K562 (cell line): Measurements from ENCODE around the gene MAD1L1. TPM values are rescaled to one million over a fixed set of nuclear protein-coding genes. Genes with fewer than 3 reads are reported as not detected.
"Not testable (repeated sequence)": the region's sequence is repeated elsewhere in the genome, so short reads cannot be mapped to it uniquely, and the experiment has no call there.

Experiments used
- ATAC-seq: fragments of 200-7000 bp; cut with Tn5 transposase; 3 replicates; pipeline ENCODE4 v1.9.1; 2020; ENCODE audit warnings: moderate library complexity
- BruUV-seq: library from RNA; stranded (reverse); fragments of 400-500 nt; replicated peaks from 2 replicates; lab custom pipeline; 2021; lab: Mats Ljungman, UMichigan
- CTCF ChIA-PET: fragments of 300-600 bp; formaldehyde crosslinking; extraction: SDS; loops from one replicate; lab custom pipeline; 2021; ENCODE audit warnings: low intra/inter-chr PET ratio; lab: Yijun Ruan, JAX
- POLR2A ChIA-PET: fragments of 300-600, 350-650 bp; sonication (Branson Sonifier 250); formaldehyde crosslinking; extraction: SDS; loops from one replicate; lab custom pipeline; 2021; ENCODE audit warnings: antibody characterized with exemption, inconsistent platforms; lab: Yijun Ruan, JAX
- DNase-seq, 4 experiments: peaks; one replicate each; pipeline versions ENCODE4 v3.0.0 to v3.0.0-alpha.2; 2011 to 2018; ENCODE audit warnings: low spot score in 3 of 4, mixed read lengths in 3 of 4; ENCODE audit errors: extremely low read depth in 1 of 4
- FAIRE-seq: peaks from 2 replicates; lab custom pipeline; 2011; peaks lifted over from hg19 to GRCh38; lab: Jason Lieb, UNC
- H2AFZ ChIP-seq: 2 replicates; pipeline ENCODE4 v1.6.0; 2011; ENCODE audit warnings: low read depth, low read length, control low read depth, inconsistent platforms
- H3K27ac ChIP-seq: fragments of 200-600 bp; 3 replicates; pipeline ENCODE4 v1.8.0; 2011; ENCODE audit warnings: low read depth, mild to moderate bottlenecking, control low read depth, inconsistent platforms, low read length, moderate library complexity, mixed read lengths; ENCODE audit errors: extremely low read depth
- H3K27me3 ChIP-seq, 2 experiments: fragments of 300-600 bp in 1 of 2; 2 replicates in 1 of 2; 3 replicates in 1 of 2; pipeline versions ENCODE4 v1.6.0 to v1.8.0; 2011; ENCODE audit warnings: inconsistent platforms in 2 of 2, low read length in 2 of 2, mild to moderate bottlenecking in 1 of 2, mixed read lengths in 1 of 2, moderate library complexity in 1 of 2; ENCODE audit not compliant: control insufficient read depth in 2 of 2, insufficient read depth in 2 of 2
- H3K36me3 ChIP-seq: fragments of 300-600 bp; 3 replicates; pipeline ENCODE4 v1.8.0; 2011; ENCODE audit warnings: mild to moderate bottlenecking, low read length, inconsistent platforms; ENCODE audit not compliant: control insufficient read depth, insufficient read depth
- H3K4me1 ChIP-seq, 2 experiments: fragments of 200-600 bp in 1 of 2; replicated peaks in 1 of 2; 2 replicates in 1 of 2; 3 replicates in 1 of 2; pipeline versions ENCODE4 v1.5.1 to v1.8.0; 2011; ENCODE audit warnings: inconsistent platforms in 2 of 2, low read length in 2 of 2, mild to moderate bottlenecking in 1 of 2, mixed read lengths in 1 of 2, moderate library complexity in 1 of 2; ENCODE audit not compliant: control insufficient read depth in 2 of 2, insufficient read depth in 2 of 2
- H3K4me2 ChIP-seq: 2 replicates; pipeline ENCODE4 v1.6.1; 2011; ENCODE audit warnings: low read length, control low read depth, inconsistent platforms, mixed read lengths; ENCODE audit not compliant: insufficient read depth
- H3K4me3 ChIP-seq: fragments of 200-600 bp; sonication (generic), shearing (Covaris generic); 2 replicates; pipeline ENCODE4 v1.5.1; 2016; ENCODE audit warnings: control low read depth, inconsistent platforms
- H3K79me2 ChIP-seq: fragments of 200-600 bp; 3 replicates; pipeline ENCODE4 v1.8.0; 2011; ENCODE audit warnings: low read length, inconsistent platforms; ENCODE audit not compliant: control insufficient read depth, insufficient read depth
- H3K9ac ChIP-seq, 2 experiments: 2 replicates each; pipeline versions ENCODE4 v1.6.0 to v1.6.1; 2011; ENCODE audit warnings: low read depth in 2 of 2, low read length in 2 of 2, control low read depth in 1 of 2, inconsistent platforms in 1 of 2, mild to moderate bottlenecking in 1 of 2, mixed read lengths in 1 of 2; ENCODE audit not compliant: insufficient read depth in 1 of 2
- H3K9me1 ChIP-seq: one replicate; pipeline ENCODE4 v1.6.0; 2011; ENCODE audit warnings: inconsistent platforms, mild to moderate bottlenecking, low read length, moderate library complexity; ENCODE audit not compliant: control insufficient read depth, insufficient read depth
- H3K9me3 ChIP-seq: replicated peaks from 2 replicates; pipeline ENCODE4 v1.5.1; 2011; ENCODE audit warnings: low read depth, low read length, inconsistent platforms; ENCODE audit not compliant: control insufficient read depth, insufficient read depth
- H4K20me1 ChIP-seq: replicated peaks from 2 replicates; pipeline ENCODE4 v1.6.1; 2011; ENCODE audit warnings: low read length, inconsistent platforms, mixed read lengths; ENCODE audit not compliant: control insufficient read depth, insufficient read depth
- ATF1 ChIP-seq, 2 experiments: fragments of 450-650 bp in 1 of 2; IDR thresholded peaks; 2 replicates each; pipeline ENCODE4 v1.6.1; 2016; ENCODE audit warnings: missing compliant biosample characterization in 1 of 2, missing genetic modification characterization in 1 of 2
- FOXK2 ChIP-seq, 2 experiments: fragments of 450-650 bp; IDR thresholded peaks in 1 of 2; conservative IDR thresholded peaks in 1 of 2; 2 replicates each; pipeline ENCODE4 v1.6.1; 2016; ENCODE audit warnings: low read depth in 2 of 2, mild to moderate bottlenecking in 1 of 2
- SOX6 ChIP-seq: fragments of 450-650 bp; IDR thresholded peaks from 2 replicates; pipeline ENCODE4 v1.6.1; 2014; ENCODE audit warnings: mild to moderate bottlenecking
- TRIM24 ChIP-seq, 2 experiments: fragments of 450-650 bp; IDR thresholded peaks; 2 replicates each; pipeline ENCODE4 v1.6.1; 2016
- WGBS: fragments of 100-300 bp; shearing (Covaris generic); methylation state at CpG from one replicate; pipeline ENCODE4 v1.1.6; 2016; ENCODE audit warnings: low coverage, mixed read lengths; ENCODE audit not compliant: insufficient coverage; ENCODE audit errors: missing lambda C conversion rate; 5-methylcytosine and 5-hydroxymethylcytosine counted together
- in situ Hi-C: fragments of 300-500 bp; cut with MboI; formaldehyde crosslinking; loops from 4 replicates; pipeline ENCODE4 v1.15.0; 2018; ENCODE audit warnings: inconsistent platforms, mixed read lengths
- intact Hi-C: fragments of 100-400 bp; cut with micrococcal nuclease; formaldehyde crosslinking; loops from 2 replicates; pipeline ENCODE4 v1.14.2; 2022
- polyA plus RNA-seq, 8 experiments: library from polyadenylated mRNA; depleted of rRNA in 4 of 8; stranded (reverse) in 5 of 8; unstranded in 3 of 8; fragments of >200 nt; fragmentation: Nextera tagmentation in 2 of 8; fragmentation: Illumina TruSeq in 1 of 8; extraction: Ambion mirVana in 2 of 8; extraction: Trizol in 1 of 8; gene quantifications; 2 replicates each; pipeline versions ENCODE4 v1.2.1 to v1.2.3, GENCODE V29; 2011 to 2014; ENCODE audit warnings: inconsistent platforms in 1 of 8, missing spikeins in 1 of 8
- total RNA-seq, 7 experiments: library from RNA; depleted of rRNA in 6 of 7; stranded (reverse); fragments of >200 nt in 6 of 7; fragmentation: Illumina TruSeq in 2 of 7; extraction: Trizol in 2 of 7; gene quantifications; 2 replicates each; pipeline versions ENCODE4 v1.2.1 to v1.2.3, GENCODE V29; 2011 to 2021; ENCODE audit warnings: low replicate concordance in 1 of 7
- TF ChIP-seq, protein P1 (sequence below): sonication (generic); formaldehyde crosslinking; IDR thresholded peaks from 2 replicates; pipeline ENCODE4 v1.9.0; 2022; ENCODE audit warnings: mild to moderate bottlenecking, missing genetic modification reagents
- TF ChIP-seq, protein P2 (sequence below): fragments of 450-650 bp; IDR thresholded peaks from 2 replicates; pipeline ENCODE4 v1.6.1; 2016; ENCODE audit warnings: antibody characterized with exemption
- TF ChIP-seq, protein P3 (sequence below): sonication (generic); formaldehyde crosslinking; IDR thresholded peaks from 2 replicates; pipeline ENCODE4 v1.8.0; 2022; ENCODE audit warnings: missing genetic modification reagents, mild to moderate bottlenecking, moderate library complexity, borderline replicate concordance
- TF ChIP-seq, protein P4 (sequence below): fragments of 450-650 bp; IDR thresholded peaks from 2 replicates; pipeline ENCODE4 v1.6.1; 2016; ENCODE audit warnings: borderline replicate concordance

Gene MAD1L1
- total and polyA plus RNA-seq, 9 of the 15 experiments (the other 6 are each of a cell fraction or from before 2014, with no cell fraction given), result 1.7 to 89.7 (median 18.0) TPM

DNA sequence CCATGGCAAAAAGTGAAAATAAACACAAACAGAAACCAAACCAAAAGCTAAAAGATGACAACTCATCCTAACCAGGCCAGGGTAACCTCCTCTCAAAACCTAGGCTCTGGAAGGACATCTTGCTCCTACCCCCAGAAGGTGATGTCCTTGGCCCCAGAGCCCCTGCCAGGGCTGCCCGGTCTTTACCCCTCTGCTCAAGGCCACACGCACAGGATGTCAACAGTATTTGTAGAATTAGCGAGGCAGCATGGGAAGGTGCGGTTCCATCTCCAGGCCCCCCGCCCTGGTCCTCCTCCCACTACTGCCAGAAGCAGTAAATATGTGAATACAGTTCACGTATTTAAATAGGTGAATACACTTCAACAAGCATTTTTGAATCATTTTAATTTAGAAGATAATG, 356.1 kb downstream of the MAD1L1 start:
- H3K9me3 ChIP-seq, H3K27ac ChIP-seq, FAIRE-seq, in situ Hi-C loops, H3K4me2 ChIP-seq, H3K9ac ChIP-seq, intact Hi-C loops, H3K79me2 ChIP-seq, H2AFZ ChIP-seq, DNase-seq, POLR2A ChIA-PET, H3K4me3 ChIP-seq, H4K20me1 ChIP-seq, H3K27me3 ChIP-seq, H3K36me3 ChIP-seq, BruUV-seq, H3K9me1 ChIP-seq, CTCF ChIA-PET, ATAC-seq: not testable (repeated sequence)
- 98% methylated on average over 6 of the region's 6 CpGs for WGBS
- peaks cover 15 to 45% of the 10 kb centered on the region in 2 experiments for H3K4me1 ChIP-seq

DNA sequence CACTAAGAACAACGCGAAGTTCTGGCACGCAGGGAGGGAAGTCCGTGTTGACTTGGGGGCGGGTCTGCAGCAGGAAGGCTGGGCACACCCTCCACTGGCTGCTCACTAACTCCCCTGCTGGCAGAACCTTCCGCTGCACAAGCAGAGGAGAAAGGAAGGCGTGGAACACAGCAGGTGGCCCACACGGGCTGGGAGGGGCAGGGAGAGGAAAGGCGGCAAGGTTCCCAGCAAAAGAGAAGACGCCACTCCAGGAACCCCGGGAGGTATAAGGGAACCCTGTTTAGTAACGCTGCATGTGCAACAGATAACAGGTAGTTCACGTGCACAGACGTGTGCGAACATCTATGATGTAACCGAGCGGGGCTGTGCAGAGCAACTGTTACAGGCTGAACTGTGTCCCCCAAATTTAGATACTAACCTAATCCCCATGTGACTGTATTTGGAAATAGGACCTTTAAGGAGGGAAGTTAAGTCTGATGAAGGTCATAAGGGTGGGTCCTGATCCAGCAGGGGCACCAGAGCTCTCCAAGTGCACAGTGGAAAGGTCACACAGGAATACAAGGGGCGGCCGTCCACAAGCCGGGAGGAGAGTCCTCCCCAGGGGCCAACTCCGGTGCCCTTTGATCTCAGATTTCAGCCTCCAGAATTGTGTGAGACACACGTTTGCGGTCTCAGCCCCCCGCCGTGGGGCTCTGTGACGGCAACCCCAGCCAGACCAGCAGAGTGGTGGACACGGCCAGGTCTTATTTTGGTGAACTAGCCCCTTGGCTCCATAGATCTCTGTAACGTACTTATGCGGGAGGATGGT, 357.1 kb downstream of the MAD1L1 start:
- H2AFZ ChIP-seq, result peak overlapping the region; percentile 66; the same call in 1 of the 2 replicates
- FAIRE-seq, result peak; percentile 100
- H3K4me1 ChIP-seq, result peaks cover 15 to 44% of the 10 kb centered on the region in 2 experiments
- ATAC-seq, result peak; percentile 100
- H3K9ac ChIP-seq, result 0 out of 4 replicates have a peak overlapping the region, but pooled peaks of 1 of the 2 experiments have one; percentile 45
- H3K27ac ChIP-seq; POLR2A ChIA-PET; CTCF ChIA-PET; H3K79me2 ChIP-seq; H4K20me1 ChIP-seq; H3K9me3 ChIP-seq; H3K27me3 ChIP-seq; H3K4me3 ChIP-seq; H3K9me1 ChIP-seq; H3K36me3 ChIP-seq; in situ Hi-C loops; BruUV-seq; TF ChIP-seq ATF1 (CRISPR knock-in tag; IDR thresholded peaks at IDR 0.05): not testable (repeated sequence)
- intact Hi-C loops, result loop anchor here (2.0 kb wide), 1 partner anchor 21 kb away; no protein-coding TSS in a partner anchor
- DNase-seq, result peak; percentile 55 to 78 (median 59)
- peak overlapping the region; percentile 49; the same call in 1 of the 2 replicates for H3K4me2 ChIP-seq
- 52% methylated on average over 22 of the region's 29 CpGs for WGBS
- peak; percentile 40; the same call in 1 of the 2 replicates for TF ChIP-seq SOX6
- TF ChIP-seq, protein P1, sequence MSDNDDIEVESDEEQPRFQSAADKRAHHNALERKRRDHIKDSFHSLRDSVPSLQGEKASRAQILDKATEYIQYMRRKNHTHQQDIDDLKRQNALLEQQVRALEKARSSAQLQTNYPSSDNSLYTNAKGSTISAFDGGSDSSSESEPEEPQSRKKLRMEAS (CRISPR knock-in tag), result peak; percentile 74
- TF ChIP-seq, protein P2, sequence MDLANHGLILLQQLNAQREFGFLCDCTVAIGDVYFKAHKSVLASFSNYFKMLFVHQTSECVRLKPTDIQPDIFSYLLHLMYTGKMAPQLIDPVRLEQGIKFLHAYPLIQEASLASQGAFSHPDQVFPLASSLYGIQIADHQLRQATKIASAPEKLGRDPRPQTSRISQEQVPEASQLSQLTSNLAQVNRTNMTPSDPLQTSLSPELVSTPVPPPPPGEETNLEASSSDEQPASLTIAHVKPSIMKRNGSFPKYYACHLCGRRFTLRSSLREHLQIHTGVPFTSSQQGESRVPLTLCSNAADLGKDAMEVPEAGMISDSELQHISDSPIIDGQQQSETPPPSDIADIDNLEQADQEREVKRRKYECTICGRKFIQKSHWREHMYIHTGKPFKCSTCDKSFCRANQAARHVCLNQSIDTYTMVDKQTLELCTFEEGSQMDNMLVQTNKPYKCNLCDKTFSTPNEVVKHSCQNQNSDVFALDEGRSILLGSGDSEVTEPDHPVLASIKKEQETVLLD, result peak; percentile 52; the same call in 1 of the 2 replicates
- TF ChIP-seq, protein P3, sequence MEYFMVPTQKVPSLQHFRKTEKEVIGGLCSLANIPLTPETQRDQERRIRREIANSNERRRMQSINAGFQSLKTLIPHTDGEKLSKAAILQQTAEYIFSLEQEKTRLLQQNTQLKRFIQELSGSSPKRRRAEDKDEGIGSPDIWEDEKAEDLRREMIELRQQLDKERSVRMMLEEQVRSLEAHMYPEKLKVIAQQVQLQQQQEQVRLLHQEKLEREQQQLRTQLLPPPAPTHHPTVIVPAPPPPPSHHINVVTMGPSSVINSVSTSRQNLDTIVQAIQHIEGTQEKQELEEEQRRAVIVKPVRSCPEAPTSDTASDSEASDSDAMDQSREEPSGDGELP (CRISPR knock-in tag), result 0 out of 2 replicates have a peak, but pooled peaks have one; percentile 50
- peak; percentile 35; a peak in 1 of 4 replicates for TF ChIP-seq FOXK2 (conservative IDR thresholded peaks at IDR 0.05 in 1 of 2, IDR thresholded peaks at IDR 0.05 in 1 of 2; ENCODE audit: low read depth in 2 of 2)
- TF ChIP-seq ATF1 (tag; IDR thresholded peaks at IDR 0.05), result 0 out of 2 replicates have a peak, but pooled peaks have one; percentile 11
- 0 out of 4 replicates have a peak, but pooled peaks of 1 of the 2 experiments have one; percentile 11 for TF ChIP-seq TRIM24 (IDR thresholded peaks at IDR 0.05)
- TF ChIP-seq, protein P4, sequence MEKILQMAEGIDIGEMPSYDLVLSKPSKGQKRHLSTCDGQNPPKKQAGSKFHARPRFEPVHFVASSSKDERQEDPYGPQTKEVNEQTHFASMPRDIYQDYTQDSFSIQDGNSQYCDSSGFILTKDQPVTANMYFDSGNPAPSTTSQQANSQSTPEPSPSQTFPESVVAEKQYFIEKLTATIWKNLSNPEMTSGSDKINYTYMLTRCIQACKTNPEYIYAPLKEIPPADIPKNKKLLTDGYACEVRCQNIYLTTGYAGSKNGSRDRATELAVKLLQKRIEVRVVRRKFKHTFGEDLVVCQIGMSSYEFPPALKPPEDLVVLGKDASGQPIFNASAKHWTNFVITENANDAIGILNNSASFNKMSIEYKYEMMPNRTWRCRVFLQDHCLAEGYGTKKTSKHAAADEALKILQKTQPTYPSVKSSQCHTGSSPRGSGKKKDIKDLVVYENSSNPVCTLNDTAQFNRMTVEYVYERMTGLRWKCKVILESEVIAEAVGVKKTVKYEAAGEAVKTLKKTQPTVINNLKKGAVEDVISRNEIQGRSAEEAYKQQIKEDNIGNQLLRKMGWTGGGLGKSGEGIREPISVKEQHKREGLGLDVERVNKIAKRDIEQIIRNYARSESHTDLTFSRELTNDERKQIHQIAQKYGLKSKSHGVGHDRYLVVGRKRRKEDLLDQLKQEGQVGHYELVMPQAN, result 0 out of 2 replicates have a peak, but pooled peaks have one; percentile 25
